A549 (cell line): ENCODE data around the gene ITGB3. TPM values are rescaled to one million over a fixed set of nuclear protein-coding genes. Genes with fewer than 3 reads are reported as not detected.

Source experiments
- ATAC-seq, 2 experiments: fragments of 200-7000 bp in 1 of 2; fragments of >200 bp in 1 of 2; cut with Nextera tagmentation in 1 of 2; cut with Tn5 transposase in 1 of 2; 3 replicates each; pipeline versions ENCODE4 v1.8.0 to v1.9.1; 2018 to 2020; ENCODE audit warnings: mild to moderate bottlenecking in 1 of 2, moderate library complexity in 1 of 2
- CTCF ChIA-PET: fragments of 300-600 bp; sonication (Branson Sonifier 250); formaldehyde crosslinking; extraction: SDS; loops from one replicate; lab custom pipeline; 2021; ENCODE audit warnings: antibody characterized with exemption, inconsistent platforms; lab: Yijun Ruan, JAX
- POLR2A ChIA-PET: fragments of 350-600 bp; formaldehyde crosslinking; extraction: SDS; loops from one replicate; lab custom pipeline; 2021; ENCODE audit warnings: antibody characterized with exemption, inconsistent platforms; lab: Yijun Ruan, JAX
- DNase-seq, 2 experiments: peaks; one replicate each; pipeline versions ENCODE4 v3.0.0 to v3.0.0-alpha.2; 2011 to 2016; ENCODE audit warnings: low read depth in 1 of 2, low spot score in 1 of 2
- FAIRE-seq: peaks from 2 replicates; lab custom pipeline; 2011; peaks lifted over from hg19 to GRCh38; lab: Jason Lieb, UNC
- H3K27ac ChIP-seq, 2 experiments: fragments of >200 bp; sonication (Bioruptor Twin); formaldehyde crosslinking; 3 replicates each; pipeline ENCODE4 v1.5.1; 2016 to 2017
- H3K4me1 ChIP-seq: fragments of >200 bp; sonication (Bioruptor Twin); formaldehyde crosslinking; 3 replicates; pipeline ENCODE4 v1.6.1; 2016
- H3K4me2 ChIP-seq: fragments of >200 bp; sonication (Bioruptor Twin); formaldehyde crosslinking; 3 replicates; pipeline ENCODE4 v1.6.1; 2016
- H3K4me3 ChIP-seq: fragments of >200 bp; sonication (Bioruptor Twin); formaldehyde crosslinking; 3 replicates; pipeline ENCODE4 v1.5.1; 2016
- H3K9me3 ChIP-seq: fragments of >200 bp; sonication (Bioruptor Twin); formaldehyde crosslinking; 3 replicates; pipeline ENCODE4 v1.6.1; 2016
- BHLHE40 ChIP-seq: IDR thresholded peaks from 2 replicates; pipeline ENCODE4 v1.6.1; 2012; ENCODE audit warnings: low read depth, low read length, inconsistent platforms
- CBX2 ChIP-seq: fragments of 200-600 bp; sonication (generic); IDR thresholded peaks from 2 replicates; pipeline ENCODE4 v1.6.1; 2016; ENCODE audit warnings: low read depth, mild to moderate bottlenecking, borderline replicate concordance
- CBX8 ChIP-seq: fragments of 200-600 bp; sonication (generic); IDR thresholded peaks from 2 replicates; pipeline ENCODE4 v1.6.1; 2016
- CEBPB ChIP-seq, 2 experiments: fragments of >200 bp in 1 of 2; sonication (Bioruptor Twin) in 1 of 2; formaldehyde crosslinking in 1 of 2; IDR thresholded peaks; 2 replicates each; pipeline ENCODE4 v1.6.1; 2012 to 2016
- CHD2 ChIP-seq: fragments of 150-350 bp; IDR thresholded peaks from 2 replicates; pipeline ENCODE4 v1.6.1; 2014; ENCODE audit warnings: low read length; ENCODE audit not compliant: partially characterized antibody
- CHD4 ChIP-seq: fragments of 200-600 bp; sonication (generic); IDR thresholded peaks from 2 replicates; pipeline ENCODE4 v1.6.1; 2016; ENCODE audit warnings: antibody characterized with exemption, mild to moderate bottlenecking, borderline replicate concordance
- CTCF ChIP-seq: fragments of >200 bp; sonication (Bioruptor Twin); formaldehyde crosslinking; IDR thresholded peaks from 3 replicates; pipeline ENCODE4 v1.5.1; 2016
- EHMT2 ChIP-seq: fragments of 200-600 bp; sonication (generic); IDR thresholded peaks from 2 replicates; pipeline ENCODE4 v1.6.1; 2016; ENCODE audit warnings: antibody characterized with exemption, low read depth, mild to moderate bottlenecking, moderate library complexity
- ESRRA ChIP-seq: fragments of 150-350 bp; IDR thresholded peaks from 2 replicates; pipeline ENCODE4 v1.6.1; 2014; ENCODE audit warnings: mild to moderate bottlenecking, low read length, borderline replicate concordance
- FOSB ChIP-seq: fragments of 250-450 bp; sonication (Bioruptor Pico); IDR thresholded peaks from 2 replicates; pipeline ENCODE4 v1.5.0; 2020; ENCODE audit warnings: mild to moderate bottlenecking, moderate library complexity
- FOXS1 ChIP-seq: fragments of 250-450 bp; sonication (Bioruptor Pico); IDR thresholded peaks from 2 replicates; pipeline ENCODE4 v1.5.0; 2020; ENCODE audit warnings: mild to moderate bottlenecking, moderate library complexity
- GATA3 ChIP-seq: IDR thresholded peaks from 2 replicates; pipeline ENCODE4 v1.6.1; 2012; ENCODE audit warnings: borderline replicate concordance
- HEYL ChIP-seq: fragments of 250-450 bp; sonication (Bioruptor Pico); IDR thresholded peaks from 2 replicates; pipeline ENCODE4 v1.8.0; 2021; ENCODE audit warnings: mild to moderate bottlenecking, moderate library complexity
- HOXA7 ChIP-seq: fragments of 250-450 bp; sonication (Bioruptor Pico); IDR thresholded peaks from 2 replicates; pipeline ENCODE4 v1.5.0; 2020; ENCODE audit warnings: mild to moderate bottlenecking, moderate library complexity
- HOXB13 ChIP-seq: fragments of 250-450 bp; sonication (Bioruptor Pico); IDR thresholded peaks from 2 replicates; pipeline ENCODE4 v1.5.0; 2020; ENCODE audit warnings: low read depth, mild to moderate bottlenecking, moderate library complexity
- HOXB5 ChIP-seq: fragments of 250-450 bp; sonication (Bioruptor Pico); IDR thresholded peaks from 2 replicates; pipeline ENCODE4 v1.5.0; 2020; ENCODE audit warnings: mild to moderate bottlenecking, moderate library complexity
- JUNB ChIP-seq: fragments of >200 bp; sonication (Bioruptor Twin); formaldehyde crosslinking; IDR thresholded peaks from 2 replicates; pipeline ENCODE4 v1.6.1; 2016
- MAFK ChIP-seq: fragments of 450-650 bp; IDR thresholded peaks from 2 replicates; pipeline ENCODE4 v1.6.1; 2014; ENCODE audit not compliant: partially characterized antibody
- NR3C1 ChIP-seq: fragments of >200 bp; sonication (Bioruptor Twin); formaldehyde crosslinking; IDR thresholded peaks from 3 replicates; pipeline ENCODE4 v1.6.1; 2017
- POLR2AphosphoS2 ChIP-seq: conservative IDR thresholded peaks from 2 replicates; pipeline ENCODE4 v1.6.1; 2012; ENCODE audit warnings: low read length, improper control_type of control experiment, inconsistent platforms
- RARB ChIP-seq: fragments of 250-450 bp; sonication (Bioruptor Pico); IDR thresholded peaks from 2 replicates; pipeline ENCODE4 v1.8.0; 2021; ENCODE audit warnings: mild to moderate bottlenecking, moderate library complexity
- SMC3 ChIP-seq: fragments of >200 bp; sonication (Bioruptor Twin); formaldehyde crosslinking; IDR thresholded peaks from 3 replicates; pipeline ENCODE4 v1.6.1; 2018; ENCODE audit warnings: inconsistent platforms
- TP53 ChIP-seq: fragments of 250-450 bp; sonication (Bioruptor Pico); IDR thresholded peaks from 2 replicates; pipeline ENCODE4 v1.5.0; 2021; ENCODE audit warnings: mild to moderate bottlenecking, moderate library complexity
- USF2 ChIP-seq: fragments of 450-650 bp; IDR thresholded peaks from 2 replicates; pipeline ENCODE4 v1.6.1; 2014; ENCODE audit warnings: antibody characterized with exemption
- ZFP36 ChIP-seq: fragments of 450-650 bp; IDR thresholded peaks from 2 replicates; pipeline ENCODE4 v1.6.1; 2014; ENCODE audit warnings: borderline replicate concordance; ENCODE audit not compliant: partially characterized antibody
- ZNF302 ChIP-seq: fragments of 250-450 bp; sonication (Bioruptor Pico); IDR thresholded peaks from 2 replicates; pipeline ENCODE4 v1.9.0; 2021; ENCODE audit warnings: inconsistent platforms, mild to moderate bottlenecking, moderate library complexity
- ZSCAN20 ChIP-seq: fragments of 250-450 bp; sonication (Bioruptor Pico); IDR thresholded peaks from 2 replicates; pipeline ENCODE4 v1.8.0; 2022; ENCODE audit warnings: mild to moderate bottlenecking, moderate library complexity
- WGBS: methylation state at CpG from one replicate; pipeline ENCODE4 v1.1.6; 2017; ENCODE audit errors: missing lambda C conversion rate; 5-methylcytosine and 5-hydroxymethylcytosine counted together
- polyA plus RNA-seq, 4 experiments: library from polyadenylated mRNA; depleted of rRNA in 3 of 4; stranded (reverse); fragments of >200 nt; fragmentation: RNase III in 1 of 4; extraction: RNeasy Plus Mini Kit Qiagen cat#74134 plus additional on column Dnase treatment in 1 of 4; gene quantifications; 2 replicates in 3 of 4; 3 replicates in 1 of 4; pipeline ENCODE4 v1.2.3, GENCODE V29; 2011 to 2017
- TF ChIP-seq, protein P1 (sequence below): fragments of 150-350 bp; IDR thresholded peaks from 2 replicates; pipeline ENCODE4 v1.6.1; 2014; ENCODE audit warnings: low read depth, mild to moderate bottlenecking, low read length

Gene ITGB3
- polyA plus RNA-seq, 2 of the 4 experiments (the other 2 are of a cell fraction) = 0.34 to 5.0 TPM

DNA sequence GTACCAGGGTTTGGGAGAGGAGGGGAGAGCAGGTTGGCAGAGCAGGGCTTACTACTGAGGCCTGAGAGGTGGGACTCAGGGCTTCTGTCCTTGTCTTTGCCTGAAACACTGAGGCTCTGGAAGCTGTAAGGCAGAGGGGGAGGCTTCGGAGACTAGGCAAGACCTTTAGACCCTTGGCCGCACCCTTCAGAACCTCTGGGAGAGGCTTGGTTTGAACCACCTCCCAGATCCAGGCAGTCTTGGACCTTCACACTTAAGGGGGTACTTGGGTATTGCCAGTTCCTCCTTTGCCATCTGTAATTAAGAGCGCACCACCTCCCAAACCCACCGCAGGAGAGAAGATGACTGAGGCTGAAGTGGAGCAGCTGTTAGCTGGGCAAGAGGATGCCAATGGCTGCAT lies 31.6 kb upstream of the ITGB3 start:
- H3K27ac ChIP-seq = no peak overlapping the region
- 0 out of 3 replicates have a peak, but pooled peaks cover 6% of the 10 kb centered on the region for H3K9me3 ChIP-seq
- DNase-seq (no peak), ATAC-seq (no peak), FAIRE-seq (no peak)
- TF ChIP-seq EHMT2 (no peak), ZSCAN20 (no peak), CTCF (no peak), FOXS1 (CRISPR knock-in tag) (no peak)
- WGBS = 69% methylated on average over 4 of the region's 4 CpGs
- peaks cover 13% of the 10 kb centered on the region for H3K4me1 ChIP-seq
- no peak overlapping the region for H3K4me3 ChIP-seq
- CTCF ChIA-PET = interaction anchor here (1.0 to 8.6 kb wide), 3 partner anchors 8 to 94 kb away, joined by 3 to 44 read pairs (median 3); no protein-coding TSS in a partner anchor
- H3K4me2 ChIP-seq = no peak overlapping the region
- POLR2A ChIA-PET = no interaction called here

DNA sequence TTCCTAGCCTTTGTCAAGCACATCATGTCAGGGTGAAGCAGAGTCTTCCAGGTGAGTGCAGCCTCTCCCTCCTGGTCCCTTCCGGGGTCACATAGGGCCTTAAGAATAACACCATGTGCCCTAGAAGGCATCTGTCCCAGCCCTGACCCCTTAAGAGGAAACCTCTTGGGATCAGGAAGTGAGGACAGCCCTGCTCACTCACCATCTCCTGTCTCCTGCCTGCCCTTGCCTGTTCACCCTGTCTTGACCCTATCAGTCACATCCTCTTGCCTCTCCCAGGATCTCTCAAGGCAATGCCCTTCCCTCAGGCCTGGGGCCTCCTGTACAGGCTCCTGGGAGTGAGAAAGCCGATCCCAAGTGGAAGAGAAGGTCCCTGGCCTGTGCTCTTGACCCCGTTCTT lies 30.6 kb upstream of the ITGB3 start:
- FAIRE-seq (no peak), ATAC-seq (no peak), DNase-seq (no peak)
- 0 out of 3 replicates have a peak, but pooled peaks cover 6% of the 10 kb centered on the region for H3K9me3 ChIP-seq
- no peak overlapping the region for H3K27ac ChIP-seq
- H3K4me1 ChIP-seq = peaks cover 13% of the 10 kb centered on the region
- CTCF ChIA-PET = interaction anchor here (1.0 to 8.6 kb wide), 2 partner anchors 12 to 93 kb away, joined by 3 to 44 read pairs; no protein-coding TSS in a partner anchor
- 41% methylated on average over 3 of the region's 3 CpGs for WGBS
- H3K4me3 ChIP-seq = no peak overlapping the region
- TF ChIP-seq FOSB = no peak
- no peak for TF ChIP-seq CBX8
- TF ChIP-seq NR3C1 = no peak
- no peak for TF ChIP-seq BHLHE40
- TF ChIP-seq, protein P1, sequence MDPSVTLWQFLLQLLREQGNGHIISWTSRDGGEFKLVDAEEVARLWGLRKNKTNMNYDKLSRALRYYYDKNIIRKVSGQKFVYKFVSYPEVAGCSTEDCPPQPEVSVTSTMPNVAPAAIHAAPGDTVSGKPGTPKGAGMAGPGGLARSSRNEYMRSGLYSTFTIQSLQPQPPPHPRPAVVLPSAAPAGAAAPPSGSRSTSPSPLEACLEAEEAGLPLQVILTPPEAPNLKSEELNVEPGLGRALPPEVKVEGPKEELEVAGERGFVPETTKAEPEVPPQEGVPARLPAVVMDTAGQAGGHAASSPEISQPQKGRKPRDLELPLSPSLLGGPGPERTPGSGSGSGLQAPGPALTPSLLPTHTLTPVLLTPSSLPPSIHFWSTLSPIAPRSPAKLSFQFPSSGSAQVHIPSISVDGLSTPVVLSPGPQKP = no peak
- TF ChIP-seq ZFP36 = no peak
- no peak for TF ChIP-seq HEYL (CRISPR knock-in tag)
- TF ChIP-seq CHD4 = no peak
- no peak for TF ChIP-seq HOXB5 (CRISPR knock-in tag)
- no peak for TF ChIP-seq CHD2
- no peak for TF ChIP-seq USF2
- TF ChIP-seq HOXB13 (CRISPR knock-in tag) = no peak
- no peak for TF ChIP-seq CEBPB (IDR thresholded peaks at IDR 0.05)
- TF ChIP-seq ESRRA = no peak
- H3K4me2 ChIP-seq = no peak overlapping the region
- POLR2A ChIA-PET = no interaction called here

DNA sequence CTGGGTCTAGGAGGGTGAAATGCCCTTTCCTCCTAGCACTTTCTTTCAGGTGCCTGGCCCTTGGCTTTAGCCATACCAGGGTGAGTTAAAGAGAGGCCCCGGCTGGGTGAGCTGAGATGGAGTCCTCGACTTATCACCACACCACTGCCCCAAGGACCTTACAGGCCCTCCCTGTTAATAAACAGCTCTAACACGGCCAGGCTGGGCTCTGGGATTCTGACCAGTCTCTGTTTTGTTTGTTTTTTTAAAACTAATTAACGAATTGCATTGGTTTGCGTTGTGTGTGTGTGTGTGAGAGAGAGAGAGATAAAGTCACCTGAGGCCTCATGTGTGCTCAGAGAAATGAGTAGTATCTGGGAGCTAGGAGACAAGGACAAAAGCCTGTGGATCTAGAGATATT lies 30.2 kb upstream of the ITGB3 start:
- H3K4me2 ChIP-seq = no peak overlapping the region
- H3K9me3 ChIP-seq = 0 out of 3 replicates have a peak, but pooled peaks cover 6% of the 10 kb centered on the region
- ChIA-PET POLR2A (no interaction called here), CTCF (interaction anchor here (0.9 to 8.6 kb wide), 2 partner anchors 86 to 93 kb away, joined by 3 to 44 read pairs; no protein-coding TSS in a partner anchor)
- H3K4me3 ChIP-seq = no peak overlapping the region
- no peak for TF ChIP-seq BHLHE40
- TF ChIP-seq CBX2 = no peak
- TF ChIP-seq, protein P1 = no peak
- TF ChIP-seq CTCF = no peak
- no peak for TF ChIP-seq POLR2AphosphoS2
- no peak for TF ChIP-seq ZNF302 (CRISPR knock-in tag)
- no peak for TF ChIP-seq HEYL (CRISPR knock-in tag)
- no peak for TF ChIP-seq GATA3
- TF ChIP-seq SMC3 = no peak
- no peak for TF ChIP-seq JUNB
- TF ChIP-seq MAFK = no peak
- no peak for TF ChIP-seq HOXA7
- no peak for TF ChIP-seq TP53
- TF ChIP-seq RARB (CRISPR knock-in tag) = no peak
- peaks cover 13% of the 10 kb centered on the region for H3K4me1 ChIP-seq
- no peak for FAIRE-seq
- 63% methylated on average over 5 of the region's 5 CpGs for WGBS
- ATAC-seq = no peak
- no peak overlapping the region for H3K27ac ChIP-seq
- DNase-seq = no peak
